HUES48 (cell line): Measurements from ENCODE around the gene UGT1A4.
"Not testable (repeated sequence)": the region's sequence is repeated elsewhere in the genome, so short reads cannot be mapped to it uniquely, and the experiment has no call there.

Source experiments
- H3K27ac ChIP-seq: one replicate; pipeline ENCODE4 v1.7.0; 2013; ENCODE audit warnings: low read depth, low read length, inconsistent platforms
- H3K27me3 ChIP-seq: 2 replicates; pipeline ENCODE4 v1.6.1; 2013; ENCODE audit warnings: mild to moderate bottlenecking, low read length; ENCODE audit not compliant: control insufficient read depth, insufficient read depth
- H3K36me3 ChIP-seq: 2 replicates; pipeline ENCODE4 v1.6.1; 2013; ENCODE audit warnings: low read length; ENCODE audit not compliant: control insufficient read depth, insufficient read depth
- H3K4me1 ChIP-seq: 2 replicates; pipeline ENCODE4 v1.6.1; 2013; ENCODE audit warnings: mild to moderate bottlenecking, low read length; ENCODE audit not compliant: control insufficient read depth, insufficient read depth
- H3K4me3 ChIP-seq: 2 replicates; pipeline ENCODE4 v1.5.1; 2013; ENCODE audit warnings: mild to moderate bottlenecking, low read depth, low read length
- H3K9ac ChIP-seq: 2 replicates; pipeline ENCODE4 v1.6.1; 2013; ENCODE audit warnings: mild to moderate bottlenecking, low read depth, low read length, moderate library complexity
- H3K9me3 ChIP-seq: 2 replicates; pipeline ENCODE4 v1.6.1; 2013; ENCODE audit warnings: low read length; ENCODE audit not compliant: control insufficient read depth, insufficient read depth

The UGT1A4 gene

DNA sequence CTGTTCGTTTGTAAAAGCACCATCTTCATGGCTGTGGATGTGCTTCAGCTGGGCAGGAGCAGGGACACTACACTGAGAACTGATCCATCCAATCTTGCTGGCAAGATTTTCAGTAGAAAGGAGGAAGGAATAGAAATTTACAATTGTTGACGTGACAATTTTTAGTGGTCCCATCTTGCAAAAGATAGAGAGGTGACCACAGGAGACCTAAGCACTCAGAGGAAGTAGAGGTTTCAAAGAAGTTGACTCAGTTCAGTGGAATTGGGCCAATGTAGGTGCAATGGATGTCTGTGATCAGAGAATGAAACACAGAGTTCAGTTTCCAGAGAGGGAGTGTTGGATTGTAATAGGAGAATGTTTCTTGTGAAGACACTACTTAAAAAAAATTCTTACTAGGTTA, 4.4 kb upstream of the UGT1A4 start:
- no peaks in the 10 kb centered on the region for H3K4me1 ChIP-seq
- H3K9ac ChIP-seq, result no peak overlapping the region
- no peaks in the 10 kb centered on the region for H3K9me3 ChIP-seq
- H3K4me3 ChIP-seq, result no peak overlapping the region
- no peak overlapping the region for H3K27ac ChIP-seq
- H3K27me3 ChIP-seq, result no peaks in the 10 kb centered on the region
- H3K36me3 ChIP-seq, result no peaks in the 10 kb centered on the region

DNA sequence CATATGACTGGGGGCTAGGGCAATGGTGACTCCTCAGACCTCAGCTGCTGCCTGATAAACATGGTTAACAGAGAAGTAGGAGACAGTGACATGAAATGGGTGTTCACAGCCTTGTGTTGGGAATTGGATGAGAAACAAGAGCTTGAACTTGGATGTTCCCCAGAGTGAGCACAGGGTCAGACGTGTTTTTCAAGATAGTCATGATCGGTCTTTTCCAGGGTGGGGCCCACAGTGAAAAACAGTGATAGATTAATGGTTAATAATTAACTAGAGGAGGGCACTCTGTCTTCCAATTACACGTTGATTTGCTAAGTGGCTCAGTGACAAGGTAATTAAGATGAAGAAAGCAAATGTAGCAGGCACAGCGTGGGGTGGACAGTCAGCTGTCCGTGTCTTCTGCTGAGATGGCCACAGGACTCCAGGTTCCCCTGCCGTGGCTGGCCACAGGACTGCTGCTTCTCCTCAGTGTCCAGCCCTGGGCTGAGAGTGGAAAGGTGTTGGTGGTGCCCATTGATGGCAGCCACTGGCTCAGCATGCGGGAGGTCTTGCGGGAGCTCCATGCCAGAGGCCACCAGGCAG, 10.3 kb downstream of the UGT1A4 start, which contains the start of gene UGT1A3:
UGT1A3 (plus strand) TSS at position 320 of the 579 bp plus-strand sequence; CDS start at position 405, 85 bp downstream.
- no peaks in the 10 kb centered on the region for H3K36me3 ChIP-seq
- H3K27ac ChIP-seq, result no peak within 1 kb of the TSS
- peaks cover 22% of the 10 kb centered on the region for H3K9me3 ChIP-seq
- H3K9ac ChIP-seq, result no peak within 1 kb of the TSS
- H3K27me3 ChIP-seq, result no peaks in the 10 kb centered on the region
- no peak within 1 kb of the TSS for H3K4me3 ChIP-seq
- H3K4me1 ChIP-seq, result no peaks in the 10 kb centered on the region

DNA sequence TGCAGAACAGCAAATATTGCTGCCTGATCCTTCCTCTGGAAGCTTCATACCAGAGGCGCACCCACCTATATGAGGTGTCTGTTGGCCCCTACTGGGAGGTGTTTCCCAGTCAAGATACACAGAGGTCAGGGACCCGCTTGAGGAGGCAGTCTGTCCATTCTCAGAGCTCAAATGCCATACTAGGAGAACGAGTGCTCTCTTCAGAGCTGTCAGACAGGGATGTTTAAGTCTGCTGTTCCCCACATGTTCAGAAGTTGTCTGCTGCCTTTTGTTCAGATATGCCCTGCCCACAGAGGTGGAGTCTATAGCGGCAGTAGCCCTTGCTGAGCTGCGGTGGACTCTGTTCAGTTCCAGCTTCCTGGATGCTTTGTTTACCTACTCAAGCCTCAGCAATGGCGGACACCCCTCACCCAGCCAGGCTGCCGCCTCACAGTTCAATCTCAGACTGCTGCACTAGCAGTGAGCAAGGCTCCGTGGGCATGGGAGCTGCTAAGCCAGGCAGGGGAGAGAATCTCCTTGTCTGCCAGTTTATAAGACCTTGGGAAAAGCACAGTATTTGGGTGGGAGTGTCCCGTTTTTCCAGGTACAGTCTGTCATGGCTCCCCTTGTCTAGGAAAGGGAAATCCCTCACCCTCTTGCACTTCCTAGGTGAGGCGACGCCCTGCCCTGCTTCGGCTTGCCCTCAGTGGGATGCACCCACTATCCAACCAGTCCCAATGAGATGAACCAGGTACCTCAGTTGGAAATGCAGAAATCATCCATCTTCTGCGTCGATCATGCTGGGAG, 18.5 kb downstream of the UGT1A4 start:
- H3K4me1 ChIP-seq, H3K4me3 ChIP-seq, H3K9ac ChIP-seq, H3K36me3 ChIP-seq, H3K27ac ChIP-seq, H3K27me3 ChIP-seq: not testable (repeated sequence)
- peaks cover 15% of the 10 kb centered on the region for H3K9me3 ChIP-seq

DNA sequence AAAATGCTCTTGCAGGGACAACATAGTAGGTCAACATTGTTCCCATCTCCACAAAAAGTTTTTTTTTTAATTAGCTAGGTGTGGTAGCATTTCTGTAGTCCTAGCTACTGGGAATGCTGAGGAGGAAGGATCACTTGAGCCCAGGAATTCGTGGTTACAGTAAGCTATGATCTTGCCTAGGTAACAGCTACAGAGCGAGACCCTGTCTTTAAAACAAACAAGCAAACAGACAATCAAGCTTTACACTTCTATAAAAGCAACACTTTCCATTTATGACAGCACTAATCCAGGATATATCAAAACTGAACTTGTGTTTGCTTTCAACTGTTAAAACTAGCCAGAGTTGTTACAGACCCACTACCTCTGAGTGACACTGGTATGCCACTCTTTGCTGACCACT, 22.3 kb downstream of the UGT1A4 start:
- peaks cover 26% of the 10 kb centered on the region for H3K9me3 ChIP-seq
- H3K36me3 ChIP-seq, result no peaks in the 10 kb centered on the region
- no peaks in the 10 kb centered on the region for H3K27me3 ChIP-seq
- H3K27ac ChIP-seq, result no peak overlapping the region
- no peaks in the 10 kb centered on the region for H3K4me1 ChIP-seq
- H3K4me3 ChIP-seq, result no peak overlapping the region
- no peak overlapping the region for H3K9ac ChIP-seq

DNA sequence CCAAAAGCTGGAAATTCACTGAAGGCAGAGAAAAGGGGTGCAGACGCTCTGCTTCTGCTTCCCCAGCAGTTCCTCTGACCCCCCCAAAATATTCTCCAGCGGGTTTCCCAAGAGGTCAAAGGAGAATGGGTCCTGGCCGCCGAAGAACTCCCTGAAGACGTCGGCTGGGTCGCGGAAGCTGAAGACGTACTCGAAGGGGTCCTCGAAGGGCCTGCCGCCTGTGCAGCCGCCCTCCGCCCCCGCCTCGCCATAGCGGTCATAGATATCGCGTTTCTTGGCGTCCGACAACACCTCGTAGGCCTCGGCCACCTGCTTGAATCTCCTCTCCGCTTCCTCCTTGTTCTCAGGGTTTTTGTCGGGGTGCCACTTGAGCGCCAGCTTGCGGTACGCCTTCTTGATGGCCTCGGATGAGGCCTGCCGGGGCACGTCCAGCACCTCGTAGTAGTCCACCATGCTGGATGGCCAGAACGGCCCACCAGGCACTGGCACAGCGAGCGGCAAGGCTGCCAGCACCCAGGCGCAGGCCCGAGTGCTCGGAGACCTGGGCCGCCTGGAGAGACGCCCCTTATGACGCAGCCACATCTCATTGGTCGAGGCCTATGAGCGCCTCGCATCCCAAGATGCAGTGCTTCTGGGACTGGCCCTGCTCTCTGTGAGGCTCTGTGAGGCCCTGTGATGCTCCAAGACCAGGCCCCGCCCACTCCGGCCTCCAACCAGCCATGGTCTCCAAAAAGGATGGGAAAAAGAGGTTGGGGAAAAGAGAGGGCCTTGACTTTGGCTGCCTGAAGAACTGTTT, 25.1 kb downstream of the UGT1A4 start:
- Histone ChIP-seq H3K4me1 (no peaks in the 10 kb centered on the region), H3K9me3 (peaks cover 12% of the 10 kb centered on the region), H3K27ac (no peak overlapping the region), H3K36me3 (no peaks in the 10 kb centered on the region), H3K4me3 (no peak overlapping the region), H3K9ac (no peak overlapping the region), H3K27me3 (no peaks in the 10 kb centered on the region)

DNA sequence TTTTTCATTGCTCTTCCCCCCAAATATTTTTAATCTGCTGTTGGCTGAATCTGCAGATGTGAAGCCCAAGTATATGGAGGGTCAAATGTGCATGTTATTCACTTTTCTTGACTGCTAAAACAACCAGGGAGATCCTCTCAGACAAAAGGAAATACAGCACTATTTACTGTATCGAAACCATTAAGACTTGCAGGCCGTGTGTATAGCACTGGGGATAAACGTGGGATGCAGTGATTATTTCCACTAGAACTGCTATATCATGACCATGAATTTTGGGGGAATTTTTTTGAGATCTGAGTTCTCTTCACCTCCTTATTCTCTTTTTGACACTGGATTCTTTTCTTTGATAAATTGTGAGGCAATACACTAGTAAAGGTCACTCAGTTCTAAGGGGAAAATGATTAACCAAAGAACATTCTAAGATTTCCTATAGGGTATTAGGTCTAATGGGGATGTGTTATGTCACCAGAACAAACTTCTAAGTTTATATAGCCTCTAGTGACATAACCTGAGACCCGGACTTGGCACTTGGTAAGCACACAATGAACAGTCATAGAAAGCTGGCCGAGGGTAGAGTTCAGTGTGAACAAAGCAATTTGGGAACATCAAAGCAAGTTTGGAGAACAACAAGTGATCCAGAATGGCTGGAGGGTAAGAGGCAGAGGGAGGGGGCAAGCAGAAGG, 26.7 kb downstream of the UGT1A4 start:
- no peaks in the 10 kb centered on the region for H3K36me3 ChIP-seq
- no peaks in the 10 kb centered on the region for H3K27me3 ChIP-seq
- no peak overlapping the region for H3K4me3 ChIP-seq
- no peaks in the 10 kb centered on the region for H3K4me1 ChIP-seq
- H3K27ac ChIP-seq, result no peak overlapping the region
- H3K9ac ChIP-seq, result no peak overlapping the region
- H3K9me3 ChIP-seq, result peaks cover 20% of the 10 kb centered on the region

DNA sequence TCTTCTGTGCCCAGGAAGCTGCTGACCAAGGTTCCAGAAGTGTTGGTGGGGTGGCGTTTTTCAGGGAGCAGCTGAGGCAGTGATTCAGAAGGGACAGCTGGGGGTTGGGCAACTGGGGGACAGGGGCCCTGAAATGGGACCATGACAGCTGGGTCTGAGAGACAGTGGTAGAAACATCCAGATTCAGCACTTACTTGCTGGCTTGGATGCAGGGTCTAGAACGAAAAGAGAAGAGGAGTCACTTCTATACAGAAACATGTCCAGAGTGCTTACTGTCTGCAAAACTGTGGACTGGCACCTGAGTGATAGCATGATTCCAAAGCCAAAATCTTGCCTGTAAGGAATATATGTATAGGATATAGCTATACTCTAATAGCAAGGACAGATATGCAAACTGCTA, 27.3 kb downstream of the UGT1A4 start:
- not testable (repeated sequence) for H3K36me3 ChIP-seq, H3K4me3 ChIP-seq, H3K27me3 ChIP-seq, H3K4me1 ChIP-seq, H3K9ac ChIP-seq, H3K27ac ChIP-seq
- peaks cover 26% of the 10 kb centered on the region for H3K9me3 ChIP-seq

DNA sequence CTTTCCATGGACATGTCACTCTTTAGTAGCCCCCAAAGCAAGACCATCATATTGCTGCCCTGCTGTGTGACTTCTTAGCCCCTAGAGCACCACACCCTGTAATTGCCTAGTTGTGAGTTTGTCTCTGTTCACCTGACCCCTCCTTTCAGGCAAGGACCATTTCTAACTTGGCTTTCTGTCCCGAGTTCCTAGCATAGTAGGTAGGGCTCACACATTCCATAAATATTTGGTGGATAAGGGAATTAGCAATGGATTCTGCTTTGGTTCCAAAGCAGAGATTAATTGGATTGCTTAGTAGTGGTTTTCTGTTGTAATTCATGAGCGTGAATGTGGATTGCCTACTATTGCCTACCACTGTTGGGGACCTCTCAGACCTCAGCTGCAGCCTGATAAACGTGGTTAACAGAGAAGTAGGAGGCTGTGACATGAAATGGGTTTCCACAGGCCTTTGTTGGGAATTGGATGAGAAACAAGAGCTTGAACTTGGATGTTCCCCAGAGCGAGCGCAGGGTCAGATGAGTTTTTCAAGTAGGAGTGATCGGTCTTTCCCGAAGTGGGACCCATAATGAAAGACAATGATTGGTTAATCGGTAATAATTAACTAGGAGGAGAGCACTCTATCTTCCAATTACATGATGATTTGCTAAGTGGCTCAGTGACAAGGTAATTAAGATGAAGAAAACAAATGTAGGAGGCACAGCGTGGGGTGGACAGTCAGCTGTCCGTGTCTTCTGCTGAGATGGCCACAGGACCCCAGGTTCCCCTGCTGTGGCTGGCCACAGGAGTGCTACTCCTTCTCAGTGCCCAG, 28.1 kb downstream of the UGT1A4 start:
- H3K9ac ChIP-seq, result no peak overlapping the region
- no peak overlapping the region for H3K4me3 ChIP-seq
- H3K27me3 ChIP-seq, result no peaks in the 10 kb centered on the region
- H3K4me1 ChIP-seq, result no peaks in the 10 kb centered on the region
- H3K9me3 ChIP-seq, result peaks cover 34% of the 10 kb centered on the region
- H3K36me3 ChIP-seq, result no peaks in the 10 kb centered on the region
- H3K27ac ChIP-seq, result no peak overlapping the region

DNA sequence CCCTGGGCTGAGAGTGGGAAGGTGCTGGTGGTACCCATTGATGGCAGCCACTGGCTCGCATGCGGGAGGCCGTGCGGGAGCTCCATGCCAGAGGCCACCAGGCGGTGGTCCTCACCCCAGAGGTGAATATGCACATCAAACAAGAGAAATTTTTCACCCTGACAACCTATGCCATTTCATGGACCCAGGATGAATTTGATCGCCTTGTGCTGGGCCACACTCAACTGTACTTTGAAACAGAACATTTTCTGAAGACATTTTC, 28.7 kb downstream of the UGT1A4 start:
- H3K27ac ChIP-seq, result no peak overlapping the region

DNA sequence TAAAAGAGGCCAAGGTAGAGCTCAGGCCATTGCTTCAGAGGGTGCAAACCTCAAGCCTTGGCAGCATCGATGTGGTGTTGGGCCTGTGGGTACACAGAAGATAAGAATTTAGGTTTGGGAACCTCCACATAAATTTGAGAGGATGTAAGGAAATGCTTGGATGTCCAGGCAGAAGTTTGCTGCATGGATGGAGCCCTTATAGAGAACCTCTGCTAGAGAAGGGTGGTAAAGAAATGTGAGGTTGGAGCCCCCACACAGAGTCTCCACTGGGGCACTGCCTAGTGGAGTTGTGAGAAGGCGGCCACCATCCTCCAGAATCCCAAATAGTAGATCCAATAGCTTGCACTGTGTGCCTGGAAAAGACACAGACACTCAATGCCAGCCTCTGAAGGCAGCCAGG, 32.2 kb downstream of the UGT1A4 start:
- not testable (repeated sequence) for H3K9ac ChIP-seq, H3K27me3 ChIP-seq, H3K4me1 ChIP-seq, H3K27ac ChIP-seq, H3K36me3 ChIP-seq, H3K4me3 ChIP-seq
- peaks cover 28% of the 10 kb centered on the region for H3K9me3 ChIP-seq

More for the DNA sequence above, 28.7 kb downstream of the UGT1A4 start:
- H3K36me3 ChIP-seq, result no peaks in the 10 kb centered on the region
- H3K4me3 ChIP-seq, result no peak overlapping the region
- no peak overlapping the region for H3K9ac ChIP-seq
- H3K9me3 ChIP-seq, result peaks cover 32% of the 10 kb centered on the region
- H3K27me3 ChIP-seq, result no peaks in the 10 kb centered on the region
- no peaks in the 10 kb centered on the region for H3K4me1 ChIP-seq
